ENCODE results near the gene CSF1R.
"Not testable (repeated sequence)": the region's sequence is repeated elsewhere in the genome, so short reads cannot be mapped to it uniquely, and the experiment has no call there.

Gene CSF1R

DNA sequence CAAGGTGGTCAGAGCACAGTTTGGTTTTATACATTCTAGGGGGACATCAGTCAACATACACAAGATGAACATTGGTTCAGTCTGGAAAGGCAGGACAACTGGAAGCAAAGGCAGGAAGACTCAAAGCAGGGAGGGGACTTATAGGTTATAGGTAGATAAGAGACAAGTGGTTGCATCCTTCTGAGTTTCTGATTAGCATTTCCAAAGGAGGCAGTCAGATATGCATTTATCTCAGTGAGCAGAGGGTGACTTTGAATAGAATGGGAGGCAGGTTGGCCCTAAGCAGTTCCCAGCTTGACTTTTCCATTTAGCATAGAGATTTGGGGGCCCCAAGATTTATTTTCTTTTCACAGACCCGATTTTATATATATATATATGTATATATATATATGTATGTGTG, 58.3 kb downstream of the CSF1R start:
- not testable (repeated sequence) for H3K4me1 ChIP-seq (ENCODE audit: control insufficient read depth, insufficient read depth, low read length, poor library complexity, severe bottlenecking); H3K27me3 ChIP-seq (replicated peaks; ENCODE audit: control insufficient read depth, insufficient read depth, low read length, poor library complexity, severe bottlenecking); H3K4me3 ChIP-seq (ENCODE audit: insufficient read depth, low read depth, low read length, poor library complexity, severe bottlenecking); H3K27ac ChIP-seq (ENCODE audit: insufficient read depth, low read length, poor library complexity, severe bottlenecking); DNase-seq; H3K9me3 ChIP-seq (ENCODE audit: control insufficient read depth, low read length)
- H3K36me3 ChIP-seq (ENCODE audit: control insufficient read depth, insufficient read depth, low read length): peaks cover 79% of the 10 kb centered on the region

DNA sequence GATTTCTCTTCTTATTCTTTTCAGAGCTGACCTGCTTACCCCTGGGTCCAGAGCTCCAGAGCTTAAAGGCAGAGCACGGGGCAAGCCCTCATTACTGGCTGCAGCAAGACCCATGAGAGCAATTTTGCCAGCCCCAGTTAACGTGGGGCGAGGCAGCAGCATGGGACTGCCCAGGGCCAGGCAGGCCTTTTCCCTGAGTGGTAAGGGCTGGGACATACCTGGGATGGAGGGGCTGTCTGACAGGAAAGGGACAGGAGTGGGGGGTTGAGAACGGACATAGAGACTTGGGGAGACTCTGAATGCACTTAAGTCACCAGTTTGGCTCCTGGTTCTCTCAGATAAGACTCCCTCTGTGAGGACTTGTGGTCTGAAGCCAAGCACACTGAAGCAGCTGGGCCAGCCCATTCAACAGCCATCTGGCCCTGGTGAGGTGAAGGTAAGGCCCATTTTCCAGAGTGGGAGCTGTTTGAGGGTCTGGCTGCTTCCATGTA, 59.6 kb downstream of the CSF1R start:
- Histone ChIP-seq H3K27me3 (replicated peaks; ENCODE audit: control insufficient read depth, insufficient read depth, low read length, poor library complexity, severe bottlenecking) (no peaks in the 10 kb centered on the region), H3K4me1 (ENCODE audit: control insufficient read depth, insufficient read depth, low read length, poor library complexity, severe bottlenecking) (no peaks in the 10 kb centered on the region), H3K36me3 (ENCODE audit: control insufficient read depth, insufficient read depth, low read length) (peaks cover 79% of the 10 kb centered on the region), H3K27ac (ENCODE audit: insufficient read depth, low read length, poor library complexity, severe bottlenecking) (no peak overlapping the region), H3K9me3 (ENCODE audit: control insufficient read depth, low read length) (no peaks in the 10 kb centered on the region), H3K4me3 (ENCODE audit: insufficient read depth, low read depth, low read length, poor library complexity, severe bottlenecking) (no peak overlapping the region)
- DNase-seq: no peak

DNA sequence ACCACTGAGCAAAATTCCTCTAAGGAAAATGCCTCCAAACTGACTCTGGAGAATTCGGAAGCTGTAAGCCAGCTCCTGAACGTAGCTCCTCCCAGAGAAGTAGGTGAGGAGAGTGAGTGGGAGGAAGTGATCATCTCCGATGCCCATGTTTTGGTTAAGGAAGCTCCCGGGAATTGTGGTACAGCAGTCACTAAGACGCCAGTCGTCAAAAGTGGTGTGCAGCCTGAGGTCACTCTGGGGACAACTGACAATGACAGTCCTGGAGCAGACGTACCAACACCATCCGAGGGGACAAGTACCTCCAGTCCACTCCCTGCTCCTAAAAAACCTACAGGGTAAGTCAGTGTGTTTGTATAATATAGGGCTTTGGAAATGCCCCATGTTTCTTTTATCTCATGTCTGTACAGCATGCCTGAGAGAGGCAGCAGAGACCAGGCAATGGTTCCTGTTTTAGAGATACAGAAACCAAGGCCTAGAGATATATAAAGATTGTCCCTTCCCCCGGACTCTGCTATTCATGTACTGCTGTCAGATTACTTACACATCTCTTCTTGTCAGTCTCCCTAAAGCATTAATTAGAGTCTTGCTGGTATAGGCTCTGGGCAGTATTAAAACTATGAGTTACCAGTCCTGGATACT, 61.9 kb downstream of the CSF1R start:
- no peak overlapping the region for H3K27ac ChIP-seq (ENCODE audit: insufficient read depth, low read length, poor library complexity, severe bottlenecking)
- H3K36me3 ChIP-seq (ENCODE audit: control insufficient read depth, insufficient read depth, low read length): peaks cover 78% of the 10 kb centered on the region
- no peak for DNase-seq
- H3K4me1 ChIP-seq (ENCODE audit: control insufficient read depth, insufficient read depth, low read length, poor library complexity, severe bottlenecking): no peaks in the 10 kb centered on the region
- no peak overlapping the region for H3K4me3 ChIP-seq (ENCODE audit: insufficient read depth, low read depth, low read length, poor library complexity, severe bottlenecking)
- no peaks in the 10 kb centered on the region for H3K27me3 ChIP-seq (replicated peaks; ENCODE audit: control insufficient read depth, insufficient read depth, low read length, poor library complexity, severe bottlenecking)
- no peaks in the 10 kb centered on the region for H3K9me3 ChIP-seq (ENCODE audit: control insufficient read depth, low read length)

DNA sequence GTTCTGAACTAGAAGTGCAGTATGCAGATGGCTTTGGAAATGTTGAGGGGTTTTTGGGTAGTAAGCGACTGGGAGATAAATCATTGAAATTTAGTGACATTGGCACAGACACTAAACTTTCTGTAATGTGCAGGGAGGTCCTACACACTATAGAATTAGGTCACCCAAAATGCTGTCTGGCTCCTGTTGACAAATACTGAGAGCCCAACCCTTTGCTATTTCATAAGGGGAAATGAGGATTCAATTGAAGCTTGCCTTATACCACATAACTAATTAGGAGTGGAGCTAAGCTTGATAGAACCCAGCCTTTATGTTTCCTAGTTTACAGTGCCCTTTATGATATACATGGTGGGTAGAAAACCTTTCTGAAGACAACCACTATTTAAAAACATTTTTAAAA, 63.2 kb downstream of the CSF1R start:
- Histone ChIP-seq H3K27me3 (replicated peaks; ENCODE audit: control insufficient read depth, insufficient read depth, low read length, poor library complexity, severe bottlenecking) (no peaks in the 10 kb centered on the region), H3K4me1 (ENCODE audit: control insufficient read depth, insufficient read depth, low read length, poor library complexity, severe bottlenecking) (no peaks in the 10 kb centered on the region), H3K4me3 (ENCODE audit: insufficient read depth, low read depth, low read length, poor library complexity, severe bottlenecking) (no peak overlapping the region), H3K9me3 (ENCODE audit: control insufficient read depth, low read length) (no peaks in the 10 kb centered on the region), H3K36me3 (ENCODE audit: control insufficient read depth, insufficient read depth, low read length) (peaks cover 80% of the 10 kb centered on the region), H3K27ac (ENCODE audit: insufficient read depth, low read length, poor library complexity, severe bottlenecking) (no peak overlapping the region)
- no peak for DNase-seq

DNA sequence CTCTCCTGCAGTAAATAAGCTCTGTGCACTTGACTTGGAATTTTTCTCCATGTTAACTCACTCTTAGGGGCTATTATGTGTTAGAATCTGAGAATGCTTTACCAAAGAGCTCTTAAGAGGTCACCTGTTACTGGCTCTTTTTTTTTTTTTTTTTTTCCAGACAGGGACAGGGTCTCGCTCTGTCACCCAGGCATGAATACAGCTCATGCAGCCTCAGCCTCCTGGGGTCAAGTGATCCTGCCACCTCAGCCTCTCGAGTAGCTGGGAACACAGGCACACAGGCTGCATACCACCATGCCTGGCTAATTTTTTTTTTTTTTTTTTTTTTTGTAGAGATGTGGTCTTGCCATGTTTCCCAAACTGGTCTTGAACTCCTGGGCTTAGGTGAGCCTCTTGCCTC, 63.7 kb downstream of the CSF1R start:
- Histone ChIP-seq H3K4me3 (ENCODE audit: insufficient read depth, low read depth, low read length, poor library complexity, severe bottlenecking) (no peak overlapping the region), H3K36me3 (ENCODE audit: control insufficient read depth, insufficient read depth, low read length) (peaks cover 82% of the 10 kb centered on the region), H3K9me3 (ENCODE audit: control insufficient read depth, low read length) (no peaks in the 10 kb centered on the region), H3K27ac (ENCODE audit: insufficient read depth, low read length, poor library complexity, severe bottlenecking) (no peak overlapping the region), H3K27me3 (replicated peaks; ENCODE audit: control insufficient read depth, insufficient read depth, low read length, poor library complexity, severe bottlenecking) (no peaks in the 10 kb centered on the region), H3K4me1 (ENCODE audit: control insufficient read depth, insufficient read depth, low read length, poor library complexity, severe bottlenecking) (no peaks in the 10 kb centered on the region)
- no peak for DNase-seq

DNA sequence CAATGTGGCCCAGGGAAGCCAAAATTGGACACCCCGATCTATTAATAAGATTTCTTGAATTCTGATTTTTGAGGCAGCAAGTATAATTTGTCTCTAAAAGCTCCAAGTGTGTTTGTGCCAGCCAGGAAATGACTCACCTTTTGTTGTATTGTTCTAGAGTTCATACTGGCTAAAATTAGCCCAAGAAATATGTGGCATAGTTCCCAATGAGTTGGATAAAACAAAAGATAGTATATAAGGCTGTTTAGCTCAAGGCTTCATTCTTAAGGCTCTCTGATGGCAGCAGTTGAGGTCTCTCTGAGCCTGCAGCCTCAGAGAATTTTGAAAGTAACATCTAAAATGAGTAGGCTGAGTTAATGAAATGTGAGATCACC, 64.2 kb downstream of the CSF1R start:
- Histone ChIP-seq H3K36me3 (ENCODE audit: control insufficient read depth, insufficient read depth, low read length) (peaks cover 78% of the 10 kb centered on the region), H3K27ac (ENCODE audit: insufficient read depth, low read length, poor library complexity, severe bottlenecking) (no peak overlapping the region), H3K27me3 (replicated peaks; ENCODE audit: control insufficient read depth, insufficient read depth, low read length, poor library complexity, severe bottlenecking) (no peaks in the 10 kb centered on the region), H3K4me1 (ENCODE audit: control insufficient read depth, insufficient read depth, low read length, poor library complexity, severe bottlenecking) (no peaks in the 10 kb centered on the region), H3K9me3 (ENCODE audit: control insufficient read depth, low read length) (no peaks in the 10 kb centered on the region), H3K4me3 (ENCODE audit: insufficient read depth, low read depth, low read length, poor library complexity, severe bottlenecking) (no peak overlapping the region)
- DNase-seq: no peak

DNA sequence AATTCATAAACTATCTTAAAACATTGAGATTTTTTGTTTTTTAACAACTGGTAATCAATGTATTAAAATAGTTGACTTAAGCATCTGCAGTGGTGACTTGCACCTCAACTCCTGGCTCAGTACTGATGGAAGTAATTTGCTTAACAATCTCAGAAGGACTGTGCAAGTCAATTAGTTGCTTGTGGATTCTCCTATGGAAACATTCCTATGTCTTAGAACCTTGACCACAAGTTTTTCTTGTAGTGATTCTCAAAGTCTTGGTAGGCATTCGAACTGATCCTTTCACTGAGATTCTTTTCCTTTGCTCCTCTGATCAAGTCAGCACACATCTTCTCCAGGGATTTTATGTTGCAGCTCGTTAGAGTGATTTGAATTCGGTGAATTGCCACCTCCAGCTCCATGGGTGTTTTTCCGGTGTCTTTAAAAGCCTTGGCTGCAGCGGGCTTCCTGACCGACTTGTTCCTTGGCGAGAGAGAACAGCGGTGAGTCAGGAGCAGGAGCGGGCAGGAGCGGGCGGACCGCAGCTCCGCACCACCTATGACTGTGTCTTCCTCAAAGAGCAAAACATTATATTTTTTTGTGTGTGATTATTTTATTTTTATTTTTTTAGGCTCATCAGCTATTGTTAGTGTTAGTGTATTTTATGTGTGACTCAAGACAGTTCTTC, 64.7 kb downstream of the CSF1R start:
- Histone ChIP-seq H3K27me3 (replicated peaks; ENCODE audit: control insufficient read depth, insufficient read depth, low read length, poor library complexity, severe bottlenecking) (no peaks in the 10 kb centered on the region), H3K27ac (ENCODE audit: insufficient read depth, low read length, poor library complexity, severe bottlenecking) (no peak overlapping the region), H3K9me3 (ENCODE audit: control insufficient read depth, low read length) (no peaks in the 10 kb centered on the region), H3K36me3 (ENCODE audit: control insufficient read depth, insufficient read depth, low read length) (peaks cover 73% of the 10 kb centered on the region), H3K4me1 (ENCODE audit: control insufficient read depth, insufficient read depth, low read length, poor library complexity, severe bottlenecking) (no peaks in the 10 kb centered on the region), H3K4me3 (ENCODE audit: insufficient read depth, low read depth, low read length, poor library complexity, severe bottlenecking) (no peak overlapping the region)
- no peak for DNase-seq

DNA sequence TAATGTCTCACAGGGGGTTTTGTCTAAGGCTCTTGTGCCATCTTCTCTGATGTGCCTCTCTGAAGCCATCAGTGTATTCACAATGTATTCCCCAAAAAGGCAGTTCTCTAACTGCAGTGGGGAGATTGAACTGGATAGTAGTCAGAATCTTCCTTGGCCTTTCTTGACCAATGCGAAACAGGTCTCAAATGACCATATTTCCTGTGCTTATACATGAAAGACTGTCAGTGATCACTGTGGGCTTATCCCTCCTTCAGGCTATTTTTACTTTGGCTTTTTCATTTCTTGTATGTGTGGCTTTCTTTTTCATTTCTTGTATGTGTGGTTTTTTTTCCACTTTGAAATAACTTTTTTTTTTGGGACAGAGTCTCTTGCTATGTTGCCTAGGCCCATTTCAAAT, 66.1 kb downstream of the CSF1R start:
- no peaks in the 10 kb centered on the region for H3K4me1 ChIP-seq (ENCODE audit: control insufficient read depth, insufficient read depth, low read length, poor library complexity, severe bottlenecking)
- no peaks in the 10 kb centered on the region for H3K9me3 ChIP-seq (ENCODE audit: control insufficient read depth, low read length)
- no peak overlapping the region for H3K4me3 ChIP-seq (ENCODE audit: insufficient read depth, low read depth, low read length, poor library complexity, severe bottlenecking)
- peaks cover 71% of the 10 kb centered on the region for H3K36me3 ChIP-seq (ENCODE audit: control insufficient read depth, insufficient read depth, low read length)
- H3K27ac ChIP-seq (ENCODE audit: insufficient read depth, low read length, poor library complexity, severe bottlenecking): no peak overlapping the region
- DNase-seq: no peak
- no peaks in the 10 kb centered on the region for H3K27me3 ChIP-seq (replicated peaks; ENCODE audit: control insufficient read depth, insufficient read depth, low read length, poor library complexity, severe bottlenecking)

DNA sequence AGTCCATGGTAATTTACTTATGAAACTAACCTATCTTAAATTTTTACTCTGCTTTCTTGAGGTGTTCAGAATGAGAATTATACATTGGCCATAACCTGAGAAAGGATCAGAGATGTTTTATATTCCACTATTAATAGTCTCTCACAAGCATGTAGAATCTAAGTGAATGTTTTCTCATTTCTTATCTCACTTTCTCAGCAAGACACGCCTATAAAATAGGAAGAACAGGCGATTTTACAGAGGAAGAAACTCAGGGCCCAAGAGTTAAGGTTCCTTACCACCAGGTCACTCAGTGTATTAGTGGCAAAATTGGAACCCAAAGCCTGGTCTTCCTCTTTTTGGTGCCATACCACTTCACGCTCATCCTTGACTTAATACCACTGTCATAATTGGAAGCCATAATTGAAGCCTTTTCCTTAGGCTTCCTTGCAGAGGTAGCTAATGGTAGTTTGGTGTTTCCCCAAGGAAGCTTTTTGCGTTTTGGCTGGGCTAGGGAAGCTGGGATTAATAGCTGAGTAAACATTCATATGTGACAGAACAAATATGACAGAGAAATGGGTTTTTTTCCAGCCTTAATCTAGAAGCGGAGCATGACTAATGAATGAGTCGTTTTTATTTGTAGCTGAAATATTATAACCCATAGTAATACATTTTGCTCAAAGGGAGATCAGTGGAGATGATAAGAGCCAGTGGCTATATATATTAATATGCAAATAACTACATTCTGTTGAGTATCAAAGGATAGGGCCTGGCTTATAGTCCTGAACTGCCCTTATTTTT, 68.9 kb downstream of the CSF1R start:
- Histone ChIP-seq H3K4me3 (ENCODE audit: insufficient read depth, low read depth, low read length, poor library complexity, severe bottlenecking) (no peak overlapping the region), H3K9me3 (ENCODE audit: control insufficient read depth, low read length) (no peaks in the 10 kb centered on the region), H3K36me3 (ENCODE audit: control insufficient read depth, insufficient read depth, low read length) (peaks cover 64% of the 10 kb centered on the region), H3K27me3 (replicated peaks; ENCODE audit: control insufficient read depth, insufficient read depth, low read length, poor library complexity, severe bottlenecking) (no peaks in the 10 kb centered on the region), H3K4me1 (ENCODE audit: control insufficient read depth, insufficient read depth, low read length, poor library complexity, severe bottlenecking) (no peaks in the 10 kb centered on the region), H3K27ac (ENCODE audit: insufficient read depth, low read length, poor library complexity, severe bottlenecking) (no peak overlapping the region)
- DNase-seq: no peak

DNA sequence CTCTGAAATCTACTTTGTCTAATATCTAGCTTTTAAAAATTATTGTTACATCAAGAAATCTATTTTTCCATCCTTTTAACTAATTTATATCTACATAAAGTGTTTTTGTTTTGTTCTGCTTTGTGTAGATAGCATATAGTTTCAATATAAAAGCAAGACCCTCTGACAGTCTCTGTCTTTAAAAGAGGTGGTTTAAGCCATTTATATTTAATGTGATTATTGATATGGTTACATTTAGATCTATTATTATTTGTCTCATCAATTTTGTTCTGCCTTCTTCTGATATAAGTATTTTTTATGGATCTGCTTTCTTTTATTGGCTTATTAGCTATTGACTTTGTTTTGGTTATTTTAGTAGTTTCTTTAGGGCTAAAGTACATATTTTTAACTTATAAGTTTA, 69.8 kb downstream of the CSF1R start:
- H3K36me3 ChIP-seq (ENCODE audit: control insufficient read depth, insufficient read depth, low read length): peaks cover 62% of the 10 kb centered on the region
- no peak overlapping the region for H3K27ac ChIP-seq (ENCODE audit: insufficient read depth, low read length, poor library complexity, severe bottlenecking)

More for the DNA sequence above, 69.8 kb downstream of the CSF1R start:
- Histone ChIP-seq H3K4me3 (ENCODE audit: insufficient read depth, low read depth, low read length, poor library complexity, severe bottlenecking) (no peak overlapping the region), H3K4me1 (ENCODE audit: control insufficient read depth, insufficient read depth, low read length, poor library complexity, severe bottlenecking) (no peaks in the 10 kb centered on the region), H3K9me3 (ENCODE audit: control insufficient read depth, low read length) (no peaks in the 10 kb centered on the region), H3K27me3 (replicated peaks; ENCODE audit: control insufficient read depth, insufficient read depth, low read length, poor library complexity, severe bottlenecking) (no peaks in the 10 kb centered on the region)
- no peak for DNase-seq

Measured in effector memory CD4-positive, alpha-beta T cell (primary cell).